ENCODE data around the gene HECTD1.
A peak's percentile ranks its signal among the peaks of the same experiment; 100 is the strongest.
"Not testable (repeated sequence)": the region's sequence is repeated elsewhere in the genome, so short reads cannot be mapped to it uniquely, and the experiment has no call there.

Gene HECTD1

GRCh38 chr14:31090883-31091764, 116.5 kb downstream of the HECTD1 start:
- peak; percentile 96 for DNase-seq (ENCODE audit: low read depth)
- TF ChIP-seq CTCF (conservative IDR thresholded peaks at IDR 0.05; ENCODE audit: low read depth, low read length): no peak
- no peak overlapping the region for H3K4me3 ChIP-seq (ENCODE audit: low read depth, low read length)

- DNase-seq (ENCODE audit: low read depth); H3K4me3 ChIP-seq (ENCODE audit: low read depth, low read length): not testable (repeated sequence)
These were observed 121.1 kb downstream of the HECTD1 start for GRCh38 chr14:31086466-31086865.

GRCh38 chr14:31085027-31085426, 122.6 kb downstream of the HECTD1 start:
- no peak overlapping the region for H3K4me3 ChIP-seq (ENCODE audit: low read depth, low read length)
- TF ChIP-seq CTCF (conservative IDR thresholded peaks at IDR 0.05; ENCODE audit: low read depth, low read length): no peak
- no peak for DNase-seq (ENCODE audit: low read depth)

GRCh38 chr14:31084385-31084784, 123.2 kb downstream of the HECTD1 start:
- no peak for DNase-seq (ENCODE audit: low read depth)
- no peak for TF ChIP-seq CTCF (conservative IDR thresholded peaks at IDR 0.05; ENCODE audit: low read depth, low read length)
- no peak overlapping the region for H3K4me3 ChIP-seq (ENCODE audit: low read depth, low read length)

GRCh38 chr14:31083781-31084180, 123.8 kb downstream of the HECTD1 start:
- no peak for TF ChIP-seq CTCF (conservative IDR thresholded peaks at IDR 0.05; ENCODE audit: low read depth, low read length)
- no peak for DNase-seq (ENCODE audit: low read depth)
- no peak overlapping the region for H3K4me3 ChIP-seq (ENCODE audit: low read depth, low read length)

- no peak for TF ChIP-seq CTCF (conservative IDR thresholded peaks at IDR 0.05; ENCODE audit: low read depth, low read length)
- H3K4me3 ChIP-seq (ENCODE audit: low read depth, low read length): no peak overlapping the region
- no peak for DNase-seq (ENCODE audit: low read depth)
These were observed 127.1 kb downstream of the HECTD1 start for GRCh38 chr14:31080484-31080883.

GRCh38 chr14:31080056-31080455, 127.5 kb downstream of the HECTD1 start:
- H3K4me3 ChIP-seq (ENCODE audit: low read depth, low read length): no peak overlapping the region
- DNase-seq (ENCODE audit: low read depth): peak; percentile 47
- TF ChIP-seq CTCF (conservative IDR thresholded peaks at IDR 0.05; ENCODE audit: low read depth, low read length): no peak
